ENCODE results near the gene ZNF438. TPM values are rescaled to one million over a fixed set of nuclear protein-coding genes. Genes with fewer than 3 reads are reported as not detected.

The ZNF438 gene
- total and polyA plus RNA-seq, 2 of the 8 experiments (the other 6 are each of a cell fraction or from before 2014, with no cell fraction given) = 0.95 to 1.7 TPM

- TF ChIP-seq EGR1 (IDR thresholded peaks at IDR 0.05; ENCODE audit: borderline replicate concordance, low read depth, low read length) (no peak), ZNF274 (IDR thresholded peaks at IDR 0.05; ENCODE audit: borderline replicate concordance, extremely low read depth, low read length) (no peak), YY1 (IDR thresholded peaks at IDR 0.05; ENCODE audit: low read depth, low read length) (no peak), NANOG (IDR thresholded peaks at IDR 0.05; ENCODE audit: insufficient read depth, low read depth, low read length, poor library complexity, severe bottlenecking) (no peak), CHD1 (IDR thresholded peaks at IDR 0.05; ENCODE audit: low read depth, low read length) (no peak)
Observed at GRCh38 chr10:30877111-30877510, 154.6 kb downstream of the ZNF438 start (continued).
